GM18502 (cell line): Measurements from ENCODE around the gene JMJD6.
"Not testable (repeated sequence)": the region's sequence is repeated elsewhere in the genome, so short reads cannot be mapped to it uniquely, and the experiment has no call there.

Experiments used
- ATAC-seq: cut with Tn5 transposase; IDR thresholded peaks from one replicate; pipeline ENCODE4 v1.9.1; 2021; ENCODE audit warnings: mild to moderate bottlenecking; ENCODE audit not compliant: unreplicated experiment, poor library complexity

The JMJD6 gene

DNA sequence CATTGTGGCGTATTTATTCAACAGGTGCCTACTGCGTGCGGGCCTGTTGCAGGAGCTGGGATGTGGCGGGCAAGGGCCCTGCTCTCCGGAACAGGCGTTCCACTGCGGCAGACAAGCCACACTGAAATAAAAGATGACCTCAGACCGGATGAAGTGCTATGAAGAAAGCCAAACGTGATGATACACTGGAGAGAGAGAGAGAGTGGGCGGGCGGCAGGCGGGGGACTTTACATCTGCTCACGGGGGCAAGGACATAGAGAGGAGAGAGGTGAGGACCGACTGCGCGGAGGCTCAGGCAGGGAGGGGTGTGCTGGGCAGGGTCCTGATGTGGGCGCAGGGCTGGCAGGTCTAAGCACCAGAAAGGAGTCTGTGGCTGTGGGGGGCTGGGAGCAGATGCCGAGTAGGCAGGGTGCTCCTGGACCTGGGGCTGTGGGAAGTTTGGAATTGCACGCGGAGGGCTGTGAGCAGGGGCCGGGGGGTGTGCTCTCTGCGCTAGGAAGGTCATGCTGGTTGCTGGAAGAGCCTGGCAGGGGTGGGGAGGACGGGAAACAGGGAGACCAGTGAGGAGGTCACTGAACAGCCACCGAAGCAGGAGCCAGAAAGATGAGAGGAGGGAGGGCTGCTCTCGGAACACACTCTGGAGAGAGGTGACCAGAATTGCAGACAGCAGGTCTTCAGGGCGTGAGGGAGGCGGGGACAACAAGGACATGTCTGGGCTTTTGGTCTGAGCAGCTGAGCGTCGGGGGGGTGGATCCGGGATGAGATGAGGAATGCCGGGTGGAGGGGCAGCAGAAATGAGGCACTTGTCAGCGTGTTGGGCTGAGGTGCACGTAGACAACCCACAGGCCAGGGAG, 25.6 kb downstream of the JMJD6 start:
- ATAC-seq, result no peak

DNA sequence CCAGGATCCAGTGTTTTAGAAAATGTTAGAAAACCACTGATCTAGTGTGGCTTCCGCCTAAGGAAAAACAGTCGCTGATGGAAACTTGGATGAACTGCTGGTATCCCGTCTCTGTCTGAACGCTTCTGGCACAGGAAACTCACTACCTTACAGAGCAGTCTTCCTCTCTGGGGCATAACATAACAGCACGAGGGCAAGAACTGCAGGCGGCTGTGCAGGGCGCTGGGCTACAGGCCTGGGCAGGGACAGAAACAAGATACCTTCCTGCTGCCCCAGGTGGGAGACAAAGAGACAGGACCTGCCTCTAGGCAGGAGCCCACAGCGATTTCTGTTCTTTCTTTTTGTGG, 26.2 kb downstream of the JMJD6 start:
- ATAC-seq, result no peak

DNA sequence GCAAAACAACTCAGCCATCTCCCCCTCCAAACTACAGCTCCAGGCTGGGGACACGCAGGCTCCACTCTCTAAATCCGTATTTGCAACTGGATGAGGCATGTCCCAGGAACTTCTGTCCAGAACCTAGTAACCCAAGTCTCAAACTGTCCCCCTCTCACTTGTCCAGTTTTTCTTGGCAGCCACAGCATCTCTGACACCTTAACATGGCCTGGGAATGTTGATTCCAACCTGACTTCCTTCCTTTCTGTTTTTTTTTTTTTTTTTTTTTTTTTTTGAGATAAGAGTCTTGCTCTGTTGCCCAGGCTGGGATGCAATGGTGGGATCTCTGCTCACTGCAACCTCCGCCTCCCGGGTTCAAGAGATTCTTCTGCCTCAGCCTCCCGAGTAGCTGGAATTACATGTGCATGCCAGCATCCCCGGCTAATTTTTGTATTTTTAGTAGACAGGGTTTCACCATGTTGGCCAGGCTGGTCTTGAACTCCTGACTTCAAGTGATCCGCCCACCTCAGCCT, 27.9 kb downstream of the JMJD6 start:
- ATAC-seq, result not testable (repeated sequence)

DNA sequence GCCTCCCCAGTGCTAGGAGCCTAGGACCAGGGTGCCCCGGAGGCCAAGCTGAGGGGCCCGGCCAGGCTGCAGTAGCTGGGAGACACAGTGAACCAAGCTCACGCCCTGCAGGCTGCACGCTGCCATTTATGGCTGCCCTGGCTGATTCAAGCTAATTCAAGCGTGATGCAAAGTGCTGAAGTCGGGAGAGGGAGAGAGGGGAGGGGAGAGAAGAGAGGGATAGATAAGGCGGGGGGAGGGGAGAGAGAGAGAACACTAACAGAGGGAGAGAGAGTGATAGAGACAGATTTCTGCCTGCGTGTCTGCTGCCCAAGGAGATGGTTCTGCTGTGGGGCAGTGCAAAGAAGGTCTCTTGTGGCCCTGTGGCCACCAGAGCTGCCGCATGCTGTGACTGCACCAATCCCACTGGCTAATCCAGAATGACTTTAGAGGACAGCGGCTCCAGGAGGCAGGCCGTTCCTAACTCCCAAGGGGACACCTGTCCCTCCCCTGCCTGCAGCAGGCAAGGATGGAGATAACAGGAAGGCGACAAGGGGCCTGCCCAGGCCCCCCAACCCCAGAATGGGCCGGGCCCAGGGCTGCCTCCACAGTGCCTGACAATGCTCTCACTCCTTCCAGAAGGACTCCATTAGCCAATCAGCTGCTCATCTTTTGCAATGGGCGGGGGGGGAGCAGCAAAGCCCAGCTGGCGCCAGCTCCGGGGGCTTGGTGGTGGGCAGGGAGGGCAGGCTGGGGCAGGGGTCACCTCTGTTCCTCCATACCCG, 28.5 kb downstream of the JMJD6 start:
- no peak for ATAC-seq

DNA sequence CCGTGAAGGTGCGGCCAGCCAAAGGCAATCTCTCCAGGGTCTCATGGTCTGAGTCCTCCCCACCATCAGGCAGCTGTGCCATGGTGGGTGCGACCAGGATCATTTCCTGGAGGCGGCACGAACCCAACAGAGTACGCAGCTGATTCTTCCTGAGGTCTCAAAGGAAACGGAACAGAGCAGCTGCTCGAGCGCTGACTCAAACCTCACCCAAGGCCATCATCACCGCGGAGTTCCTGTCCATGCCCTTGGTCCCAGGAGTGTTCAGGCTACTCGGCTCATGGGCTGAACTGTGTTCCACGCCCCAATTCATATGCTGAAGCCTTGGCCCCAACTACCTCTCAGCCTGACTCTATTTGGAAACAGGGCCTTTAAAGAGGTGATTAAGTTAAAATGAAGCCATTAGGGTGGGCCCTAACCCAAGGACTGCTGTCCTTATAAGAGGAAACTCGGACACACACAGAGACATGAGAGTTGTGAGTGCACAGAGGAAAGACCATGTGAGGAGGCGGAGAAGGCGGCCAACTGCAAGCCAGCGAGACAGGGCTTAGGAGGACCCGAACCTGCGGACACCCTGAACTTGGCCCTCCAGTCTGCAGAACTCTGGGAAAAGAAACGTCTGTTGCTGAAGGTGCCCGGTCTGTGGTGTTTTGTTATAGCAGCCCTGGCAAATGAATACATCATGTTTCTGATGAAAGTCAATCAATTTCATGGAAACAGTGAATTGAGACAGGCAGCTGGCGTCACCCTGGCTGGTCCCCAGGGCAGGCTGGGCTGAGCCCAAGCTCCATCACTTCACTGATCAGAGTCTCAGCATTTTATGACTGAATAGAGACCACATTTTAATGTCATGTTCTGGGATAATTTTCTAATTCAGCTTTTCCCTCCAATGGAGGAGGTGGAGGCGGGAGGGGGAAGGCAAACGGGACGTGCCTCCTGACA, 29.4 kb downstream of the JMJD6 start:
- ATAC-seq, result peak; percentile 55

DNA sequence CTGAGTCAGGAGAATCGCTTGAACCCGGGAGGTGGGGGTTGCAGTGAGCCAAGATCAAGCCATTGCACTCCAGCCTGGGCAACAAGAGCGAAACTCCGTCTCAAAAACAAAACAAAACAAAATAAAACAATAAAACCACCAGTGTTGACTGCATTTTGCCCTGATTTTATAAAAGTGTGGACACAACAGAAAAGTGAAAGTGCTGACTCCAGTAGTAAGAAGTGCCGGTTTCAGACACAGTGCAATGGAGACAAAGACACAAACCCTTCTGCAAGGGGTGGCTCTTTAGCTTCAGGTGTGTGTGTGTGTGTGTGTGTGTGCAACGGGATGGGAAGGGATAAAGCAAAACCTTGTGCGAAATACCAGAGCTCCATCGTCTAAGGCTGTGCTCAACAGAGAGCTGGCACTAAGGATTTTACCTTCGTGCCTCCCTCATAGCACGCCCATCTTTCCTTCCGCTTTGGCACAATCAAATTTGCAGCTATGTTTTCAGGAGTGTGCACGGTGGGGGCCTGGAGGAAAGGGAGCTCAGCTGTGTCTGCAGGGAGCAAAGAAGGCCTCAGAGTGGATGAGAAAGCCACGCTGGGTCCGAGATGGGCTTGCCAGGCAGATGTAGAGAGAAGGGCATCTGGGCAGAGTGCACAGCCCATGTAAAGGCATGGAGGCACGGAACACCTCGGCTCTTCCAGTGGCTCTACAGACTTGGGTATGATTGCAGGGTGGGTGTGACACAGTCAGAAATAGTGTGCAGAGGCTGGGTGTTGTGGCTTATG, 31.2 kb downstream of the JMJD6 start:
- no peak for ATAC-seq

DNA sequence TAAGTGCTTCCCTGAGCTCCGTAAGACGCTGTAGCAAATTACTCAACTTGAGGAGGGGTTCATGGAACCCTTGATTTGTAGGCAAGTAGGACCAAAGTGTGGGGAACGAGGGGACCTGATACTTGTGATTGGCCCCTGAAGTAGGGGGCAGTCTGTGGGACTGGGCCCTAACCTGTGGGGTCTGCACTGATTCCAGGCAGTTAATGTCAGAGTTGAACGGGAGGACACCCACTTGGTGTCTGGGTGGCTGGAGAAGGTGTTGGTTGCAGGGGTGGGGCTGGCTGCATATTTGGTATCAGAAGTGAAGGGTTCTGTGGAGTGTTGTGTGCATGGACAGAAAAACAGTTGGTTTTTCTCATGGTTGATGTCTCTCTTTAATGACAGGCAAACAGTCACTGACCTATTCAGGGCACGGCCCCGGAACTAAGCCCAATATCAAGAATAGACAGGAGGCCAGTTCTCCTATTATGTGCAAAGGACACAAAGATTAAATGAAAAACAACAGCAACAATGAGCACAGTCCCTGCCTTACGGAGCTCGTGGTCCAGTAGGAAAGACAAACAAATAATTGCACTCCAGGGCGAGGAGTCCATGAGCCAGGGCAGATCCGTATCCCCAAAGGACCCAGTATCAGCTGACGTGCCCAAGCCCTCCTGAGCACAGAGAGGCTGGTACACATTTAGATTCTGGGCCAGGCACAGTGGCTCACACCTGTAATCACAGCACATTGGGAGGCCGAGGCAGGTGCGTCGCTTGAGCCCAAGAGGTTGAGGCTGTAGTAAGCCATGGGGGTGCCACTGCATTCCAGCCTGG, 34.8 kb downstream of the JMJD6 start:
- no peak for ATAC-seq

DNA sequence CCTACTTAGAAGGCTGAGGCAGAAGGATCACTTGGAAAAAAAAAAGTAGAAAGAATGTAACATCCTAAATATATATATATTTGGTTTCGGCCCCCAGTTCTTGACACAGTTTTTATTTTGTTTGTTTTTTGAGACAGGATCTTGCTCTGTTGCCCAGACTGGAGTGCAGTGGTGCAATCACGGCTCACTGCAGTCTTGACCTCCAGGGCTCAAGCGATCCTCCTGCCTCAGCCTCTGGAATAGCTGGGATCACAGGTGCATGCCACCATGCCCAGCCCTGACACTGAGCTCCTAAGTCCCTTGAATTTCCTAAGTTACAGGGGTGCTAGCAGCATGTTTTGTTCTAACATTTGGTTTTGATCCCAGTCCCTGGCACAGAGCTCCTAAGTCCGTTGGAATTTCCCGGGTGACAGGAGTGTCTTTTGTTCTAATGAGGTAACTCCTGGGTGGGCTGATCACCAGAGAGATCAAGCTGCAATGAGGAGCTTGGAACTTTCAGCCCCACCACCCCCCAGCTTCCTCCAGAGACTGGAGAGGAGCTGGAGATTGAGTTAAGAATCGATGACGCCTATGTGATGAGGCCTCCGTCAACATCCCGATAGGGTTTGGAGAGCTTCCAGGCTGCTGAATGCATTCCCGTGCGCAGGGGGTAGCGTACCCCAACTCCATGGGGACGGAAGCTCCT, 35.7 kb downstream of the JMJD6 start:
- no peak for ATAC-seq

DNA sequence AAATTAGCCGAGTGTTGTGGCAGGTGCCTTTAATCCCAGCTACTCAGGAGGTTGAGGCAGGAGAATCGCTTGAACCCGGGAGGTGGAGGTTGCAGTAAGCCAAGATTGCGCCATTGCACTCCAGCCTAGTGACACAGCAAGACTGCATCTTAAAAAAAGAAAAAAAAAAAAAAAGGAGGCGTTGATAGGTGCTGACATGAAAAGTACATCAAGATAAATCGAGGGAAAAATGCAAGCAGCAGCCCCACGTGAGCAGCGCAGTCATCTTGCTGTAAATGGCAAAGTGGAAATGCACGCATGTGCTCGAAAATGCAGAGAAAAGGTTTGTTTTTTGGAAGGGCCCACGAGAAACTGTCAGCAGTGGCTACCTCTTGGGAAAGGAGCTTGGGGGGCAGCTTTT, 36.5 kb downstream of the JMJD6 start:
- ATAC-seq, result no peak

DNA sequence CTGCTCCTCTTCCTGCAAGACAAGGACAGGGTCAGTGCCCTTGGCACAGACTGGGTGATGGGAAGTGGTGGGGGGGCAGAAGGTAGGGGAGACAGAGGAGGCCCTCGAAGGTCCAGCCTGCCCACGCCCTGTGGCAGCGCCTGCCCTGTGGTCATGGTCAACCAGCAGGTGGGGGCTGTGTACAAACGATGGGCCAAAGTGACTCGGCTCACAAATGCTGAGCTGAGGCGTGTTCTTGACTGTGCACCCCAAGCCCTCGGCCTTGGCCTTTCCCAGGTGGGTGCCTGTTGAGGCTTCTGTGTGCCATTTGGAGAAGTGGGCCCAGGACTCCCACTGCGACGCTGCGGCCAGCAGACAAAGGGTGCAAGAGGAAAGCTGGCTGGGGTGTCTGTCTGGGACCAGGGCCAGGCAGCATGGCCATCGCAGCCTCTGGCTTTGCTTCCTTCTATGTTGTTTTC, 38.2 kb downstream of the JMJD6 start:
- no peak for ATAC-seq

DNA sequence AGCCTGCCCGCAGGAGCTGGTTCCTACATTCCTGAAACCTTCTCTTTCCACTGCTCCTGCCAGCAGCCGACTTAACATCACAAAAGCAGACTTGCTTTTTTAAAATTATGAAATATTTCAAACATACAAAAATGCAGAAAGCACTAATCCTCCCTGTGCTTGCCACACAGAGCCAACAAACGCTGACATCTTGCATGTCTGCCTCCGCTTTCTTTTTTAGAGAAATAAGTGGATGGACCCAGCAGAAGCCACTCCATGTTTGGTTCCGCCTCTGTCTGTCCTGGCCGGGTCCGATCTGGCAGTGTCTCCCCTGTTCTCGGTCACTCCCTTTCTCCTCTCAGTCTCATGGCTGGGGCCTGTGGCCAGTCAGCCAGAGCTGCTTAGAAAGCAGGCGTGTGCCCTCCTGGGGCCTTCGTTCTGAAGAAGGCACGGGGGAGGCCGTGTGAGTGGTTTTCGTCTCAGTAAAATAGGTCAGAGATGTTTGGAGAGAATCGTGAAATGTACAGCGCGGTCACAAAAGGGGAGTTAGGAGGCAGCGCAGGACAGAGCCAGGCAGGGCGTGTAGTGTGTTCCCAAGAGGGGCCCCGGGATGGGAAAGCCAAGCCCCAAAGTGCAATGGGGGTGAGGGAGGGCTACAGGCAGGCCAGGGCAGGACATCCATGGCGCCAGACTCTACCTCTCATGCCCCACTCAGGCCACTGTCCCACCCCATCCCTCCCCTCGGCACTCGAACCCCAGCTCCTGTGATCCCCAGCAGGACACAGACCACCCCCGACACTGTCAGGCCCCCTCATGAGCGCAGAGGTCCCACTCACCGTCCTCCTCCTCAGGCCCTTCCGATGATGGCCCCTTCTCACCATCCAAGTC, 38.9 kb downstream of the JMJD6 start:
- no peak for ATAC-seq

DNA sequence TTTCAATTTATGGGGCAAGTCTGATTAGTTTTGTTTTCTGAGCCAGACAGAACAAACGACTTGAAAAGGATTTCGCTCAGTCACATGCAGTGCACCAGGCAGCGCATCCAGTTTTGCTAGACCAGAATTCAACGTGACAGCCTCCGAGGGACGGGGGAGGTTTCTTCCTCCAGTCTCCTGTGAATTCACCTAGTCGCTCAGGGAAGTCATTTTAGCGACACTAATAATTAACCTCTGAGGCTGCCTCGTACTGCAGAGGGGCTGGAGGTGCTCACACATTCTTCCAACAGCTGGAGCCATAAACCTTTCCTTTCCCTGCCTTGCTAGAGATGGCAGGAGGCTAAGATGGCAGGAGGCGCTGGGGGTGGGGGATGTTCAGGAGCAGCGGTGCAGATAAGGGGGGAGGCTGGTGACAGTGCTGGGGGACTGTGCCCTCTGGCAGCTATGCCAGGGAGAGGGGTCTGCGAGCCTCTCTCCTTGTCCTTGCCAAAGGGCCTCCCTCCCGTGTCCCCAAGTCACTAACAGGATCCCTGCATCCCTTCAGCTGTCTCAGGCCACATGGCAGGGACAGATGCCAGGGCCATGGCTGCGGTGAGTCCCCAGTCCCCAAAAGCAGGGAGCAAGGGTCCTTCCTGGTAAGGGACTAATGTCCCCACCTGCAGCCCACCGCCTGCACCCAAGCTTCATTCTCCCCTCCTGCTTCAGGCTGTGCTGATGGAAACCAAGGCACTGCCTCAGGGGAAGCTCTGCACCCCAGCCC, 39.7 kb downstream of the JMJD6 start:
- no peak for ATAC-seq

DNA sequence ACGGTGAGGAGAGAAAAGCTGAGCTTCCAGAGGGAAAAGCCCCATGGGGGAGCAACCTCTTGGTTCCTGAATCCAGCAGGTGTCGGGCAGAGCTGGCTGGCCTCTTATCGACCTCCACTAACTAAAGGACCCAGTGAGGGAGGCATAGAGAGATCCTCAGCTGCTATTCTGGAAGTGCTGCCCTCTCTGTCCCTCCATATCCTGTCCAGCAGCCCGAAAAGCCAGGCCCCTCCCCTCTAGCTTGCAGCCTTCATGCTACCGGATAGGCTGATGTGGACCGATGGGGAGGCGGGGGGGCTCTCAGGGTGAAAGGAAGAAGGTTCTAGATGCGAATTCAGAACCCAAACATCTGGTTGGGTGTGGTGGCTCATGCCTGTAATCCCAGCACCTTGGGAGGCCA, 40.6 kb downstream of the JMJD6 start:
- no peak for ATAC-seq

DNA sequence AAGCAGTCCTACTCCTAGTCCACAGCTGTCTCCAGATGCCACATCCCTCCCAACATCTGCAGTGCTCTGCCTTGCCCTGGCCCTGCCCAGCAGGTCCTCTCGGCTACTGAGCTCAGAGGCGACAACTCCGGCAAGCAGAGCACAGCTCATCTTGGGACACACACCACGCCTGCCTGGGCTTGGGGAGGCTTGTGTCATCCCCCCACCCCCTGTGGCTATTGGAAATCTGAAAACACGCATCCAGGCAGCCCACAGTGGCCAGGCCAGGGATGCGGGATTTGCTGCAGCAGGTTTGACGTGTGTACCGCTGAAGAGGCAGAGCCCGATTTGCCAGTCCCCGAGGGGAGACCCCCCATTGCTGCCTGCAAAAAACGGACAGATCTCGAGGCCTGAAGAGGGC, 41.0 kb downstream of the JMJD6 start:
- no peak for ATAC-seq

DNA sequence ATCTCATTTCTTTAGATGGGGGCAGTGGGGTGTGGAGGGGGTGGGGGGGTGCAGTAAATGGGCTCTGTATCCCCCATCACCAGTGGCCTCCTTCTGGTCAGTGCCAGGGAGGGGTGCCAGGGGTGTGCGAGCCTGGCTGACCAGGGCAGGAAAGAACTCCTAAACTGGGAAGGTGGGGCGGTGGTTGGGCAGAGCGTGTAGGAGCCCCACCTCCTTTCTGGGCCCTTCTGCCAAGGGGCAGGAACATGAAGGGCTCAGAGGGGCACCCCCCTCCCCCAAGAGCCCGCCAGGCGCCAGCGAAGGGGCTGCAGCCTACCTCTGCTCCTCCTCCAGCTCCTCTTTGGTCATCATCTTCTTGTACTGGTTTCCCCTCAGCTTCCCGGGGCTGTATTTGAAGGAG, 41.6 kb downstream of the JMJD6 start:
- no peak for ATAC-seq

DNA sequence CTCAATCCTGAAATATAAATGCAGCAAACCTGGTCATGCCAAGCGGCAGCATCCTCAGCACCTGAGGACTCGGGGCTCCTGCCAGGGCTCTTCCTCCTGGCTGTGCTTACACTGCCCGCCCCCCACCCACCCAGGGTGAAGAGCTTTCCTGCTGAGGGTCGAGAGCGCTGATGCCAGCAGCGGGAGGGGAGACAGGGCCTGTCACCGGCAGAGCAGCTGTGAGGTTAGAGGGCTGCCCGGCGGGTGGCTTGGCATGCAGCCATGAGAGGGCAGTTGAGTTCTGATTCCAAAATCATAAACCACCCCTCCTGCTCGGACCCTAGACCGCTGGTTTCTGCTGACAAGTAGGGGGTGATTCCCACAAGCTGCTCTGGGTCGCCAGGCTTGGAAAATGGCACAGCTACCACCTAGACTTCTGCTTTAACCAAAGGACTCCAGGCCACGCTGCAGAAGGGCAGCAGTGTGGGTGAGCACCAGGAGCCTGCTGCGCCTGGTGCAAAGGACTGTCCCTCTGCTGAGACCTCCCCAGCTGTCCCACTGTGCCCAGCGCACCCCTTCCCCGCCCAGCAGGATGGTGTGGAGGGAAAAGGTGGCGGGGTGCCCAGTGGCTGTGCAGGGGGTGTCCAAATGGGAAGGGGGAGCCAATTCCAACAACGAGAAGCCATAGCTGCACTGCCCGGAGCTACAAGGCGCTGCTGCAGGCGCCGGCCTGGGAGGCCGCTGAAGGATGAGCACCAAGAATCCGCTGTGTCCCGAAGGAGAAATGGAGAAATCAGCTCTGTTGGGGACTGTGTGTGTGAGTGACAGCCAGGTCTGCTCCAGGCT, 42.3 kb downstream of the JMJD6 start:
- no peak for ATAC-seq
